ENCODE measurements around the gene PTPRD. TPM values are rescaled to one million over a fixed set of nuclear protein-coding genes. Genes with fewer than 3 reads are reported as not detected.

The PTPRD gene
- total and polyA plus RNA-seq, 2 donors (not counting 1 experiment from before 2014, with no cell fraction given): 0.35 to 4.8 TPM

GRCh38 chr9:8917956-8918739, 1694.7 kb downstream of the PTPRD start:
- H3K27ac ChIP-seq (ENCODE audit: insufficient read depth, low read length): no peak overlapping the region
- H4K20me1 ChIP-seq (ENCODE audit: control insufficient read depth, extremely low read depth, insufficient read depth, low read length): no peaks in the 10 kb centered on the region
- no peaks in the 10 kb centered on the region for H3K4me1 ChIP-seq (ENCODE audit: control insufficient read depth, extremely low read depth, insufficient read depth, low read length)
- no peak overlapping the region for H3K9ac ChIP-seq (ENCODE audit: insufficient read depth, low read length)
- no peak for DNase-seq (ENCODE audit: low read depth in 2 of 2)
- H2AFZ ChIP-seq (ENCODE audit: low read length): no peak overlapping the region
- H3K27me3 ChIP-seq (ENCODE audit: control insufficient read depth, insufficient read depth, low read length): no peaks in the 10 kb centered on the region
- no peaks in the 10 kb centered on the region for H3K36me3 ChIP-seq (ENCODE audit: control insufficient read depth, insufficient read depth, low read length)
- H3K79me2 ChIP-seq (ENCODE audit: control insufficient read depth, insufficient read depth, low read length): no peaks in the 10 kb centered on the region
- peaks cover 2% of the 10 kb centered on the region for H3K9me3 ChIP-seq (ENCODE audit: control insufficient read depth, insufficient read depth, low read depth, low read length)
- no peak overlapping the region for H3K4me3 ChIP-seq (replicated peaks in 1 of 4; ENCODE audit: control extremely low read depth in 1 of 4, insufficient read depth in 1 of 4, low read depth in 3 of 4, low read length in 4 of 4)
- TF ChIP-seq CTCF (conservative IDR thresholded peaks at IDR 0.05 in 1 of 2, IDR thresholded peaks at IDR 0.05 in 1 of 2; ENCODE audit: low read depth in 1 of 2, low read length in 2 of 2): no peak
- TF ChIP-seq EZH2 (IDR thresholded peaks at IDR 0.05; ENCODE audit: low read length, missing control alignments): no peak
- no peak overlapping the region for H3K4me2 ChIP-seq (ENCODE audit: extremely low read depth, insufficient read depth, low read length)

- Histone ChIP-seq H3K4me3 (replicated peaks in 1 of 4; ENCODE audit: control extremely low read depth in 1 of 4, insufficient read depth in 1 of 4, low read depth in 3 of 4, low read length in 4 of 4) (no peak overlapping the region), H3K27me3 (ENCODE audit: control insufficient read depth, insufficient read depth, low read length) (no peaks in the 10 kb centered on the region), H3K36me3 (ENCODE audit: control insufficient read depth, insufficient read depth, low read length) (no peaks in the 10 kb centered on the region), H2AFZ (ENCODE audit: low read length) (no peak overlapping the region), H3K27ac (ENCODE audit: insufficient read depth, low read length) (no peak overlapping the region), H4K20me1 (ENCODE audit: control insufficient read depth, extremely low read depth, insufficient read depth, low read length) (no peaks in the 10 kb centered on the region), H3K9me3 (ENCODE audit: control insufficient read depth, insufficient read depth, low read depth, low read length) (peaks cover 2% of the 10 kb centered on the region), H3K9ac (ENCODE audit: insufficient read depth, low read length) (no peak overlapping the region), H3K4me2 (ENCODE audit: extremely low read depth, insufficient read depth, low read length) (no peak overlapping the region), H3K4me1 (ENCODE audit: control insufficient read depth, extremely low read depth, insufficient read depth, low read length) (no peaks in the 10 kb centered on the region), H3K79me2 (ENCODE audit: control insufficient read depth, insufficient read depth, low read length) (no peaks in the 10 kb centered on the region)
- no peak for TF ChIP-seq EZH2 (IDR thresholded peaks at IDR 0.05; ENCODE audit: low read length, missing control alignments)
- TF ChIP-seq CTCF (conservative IDR thresholded peaks at IDR 0.05 in 1 of 2, IDR thresholded peaks at IDR 0.05 in 1 of 2; ENCODE audit: low read depth in 1 of 2, low read length in 2 of 2): no peak
- peak in 1 of 2 donors; percentile 11 for DNase-seq (ENCODE audit: low read depth in 2 of 2)
Observed at GRCh38 chr9:8916771-8917170, 1696.0 kb downstream of the PTPRD start.

- Histone ChIP-seq H3K4me1 (ENCODE audit: control insufficient read depth, extremely low read depth, insufficient read depth, low read length) (no peaks in the 10 kb centered on the region), H3K27me3 (ENCODE audit: control insufficient read depth, insufficient read depth, low read length) (no peaks in the 10 kb centered on the region), H3K9me3 (ENCODE audit: control insufficient read depth, insufficient read depth, low read depth, low read length) (no peaks in the 10 kb centered on the region), H3K36me3 (ENCODE audit: control insufficient read depth, insufficient read depth, low read length) (no peaks in the 10 kb centered on the region), H4K20me1 (ENCODE audit: control insufficient read depth, extremely low read depth, insufficient read depth, low read length) (no peaks in the 10 kb centered on the region), H3K4me3 (replicated peaks in 1 of 4; ENCODE audit: control extremely low read depth in 1 of 4, insufficient read depth in 1 of 4, low read depth in 3 of 4, low read length in 4 of 4) (no peak overlapping the region), H3K79me2 (ENCODE audit: control insufficient read depth, insufficient read depth, low read length) (no peaks in the 10 kb centered on the region), H3K27ac (ENCODE audit: insufficient read depth, low read length) (no peak overlapping the region), H2AFZ (ENCODE audit: low read length) (no peak overlapping the region), H3K9ac (ENCODE audit: insufficient read depth, low read length) (no peak overlapping the region), H3K4me2 (ENCODE audit: extremely low read depth, insufficient read depth, low read length) (no peak overlapping the region)
- TF ChIP-seq EZH2 (IDR thresholded peaks at IDR 0.05; ENCODE audit: low read length, missing control alignments): no peak
- peak in 1 of 2 donors; percentile 22 for DNase-seq (ENCODE audit: low read depth in 2 of 2)
Observed at GRCh38 chr9:8907868-8908267, 1704.9 kb downstream of the PTPRD start.

All from fibroblast of lung (primary cell).